ENCODE data around the gene ZNF366.

DNA sequence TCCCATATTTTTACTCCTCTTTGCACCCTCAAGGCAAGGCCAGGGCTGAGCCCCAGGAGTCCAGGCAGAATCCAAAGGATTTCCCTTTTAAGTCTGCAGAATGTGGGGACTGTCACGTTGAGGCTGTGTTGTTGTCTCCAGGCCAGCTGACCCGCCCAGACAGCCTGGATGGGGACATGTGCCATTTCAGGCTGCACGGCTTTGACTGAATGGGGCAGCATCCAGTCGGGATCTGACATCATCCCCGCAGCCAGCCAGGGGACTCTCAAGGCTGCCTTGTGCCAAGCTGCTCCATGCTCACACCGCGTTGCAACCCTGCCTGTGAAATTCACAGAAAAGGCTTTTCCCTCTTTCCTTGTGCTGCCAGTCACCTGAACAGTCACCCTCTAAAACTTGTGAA is 2.2 kb upstream of the ZNF366 start:
- no peak for TF ChIP-seq POLR2A (IDR thresholded peaks at IDR 0.05)
- TF ChIP-seq, protein P1, sequence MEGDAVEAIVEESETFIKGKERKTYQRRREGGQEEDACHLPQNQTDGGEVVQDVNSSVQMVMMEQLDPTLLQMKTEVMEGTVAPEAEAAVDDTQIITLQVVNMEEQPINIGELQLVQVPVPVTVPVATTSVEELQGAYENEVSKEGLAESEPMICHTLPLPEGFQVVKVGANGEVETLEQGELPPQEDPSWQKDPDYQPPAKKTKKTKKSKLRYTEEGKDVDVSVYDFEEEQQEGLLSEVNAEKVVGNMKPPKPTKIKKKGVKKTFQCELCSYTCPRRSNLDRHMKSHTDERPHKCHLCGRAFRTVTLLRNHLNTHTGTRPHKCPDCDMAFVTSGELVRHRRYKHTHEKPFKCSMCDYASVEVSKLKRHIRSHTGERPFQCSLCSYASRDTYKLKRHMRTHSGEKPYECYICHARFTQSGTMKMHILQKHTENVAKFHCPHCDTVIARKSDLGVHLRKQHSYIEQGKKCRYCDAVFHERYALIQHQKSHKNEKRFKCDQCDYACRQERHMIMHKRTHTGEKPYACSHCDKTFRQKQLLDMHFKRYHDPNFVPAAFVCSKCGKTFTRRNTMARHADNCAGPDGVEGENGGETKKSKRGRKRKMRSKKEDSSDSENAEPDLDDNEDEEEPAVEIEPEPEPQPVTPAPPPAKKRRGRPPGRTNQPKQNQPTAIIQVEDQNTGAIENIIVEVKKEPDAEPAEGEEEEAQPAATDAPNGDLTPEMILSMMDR (IDR thresholded peaks at IDR 0.05) = no peak
